Measurements from ENCODE around the gene LYSET.

DNA sequence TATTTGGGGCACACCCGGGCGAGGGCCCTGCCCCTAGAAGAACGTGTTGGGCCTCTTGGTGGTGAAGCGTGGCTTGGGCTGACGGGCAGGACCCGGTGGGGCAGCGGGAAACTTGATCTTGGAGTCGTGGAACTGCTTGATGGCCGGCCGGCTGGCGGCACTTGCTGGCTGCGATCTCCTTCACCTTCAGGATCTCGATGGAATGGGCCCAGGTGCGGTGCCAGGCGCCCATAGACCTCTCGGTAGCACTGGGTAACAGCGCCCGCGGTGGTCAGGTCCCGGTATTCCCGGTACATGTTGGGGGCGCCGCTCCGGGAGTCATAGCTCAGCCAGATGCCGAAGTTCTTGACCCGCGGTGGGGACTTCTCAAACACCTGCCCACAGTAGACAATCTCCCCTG, 38.4 kb downstream of the LYSET start:
- no peak for TF ChIP-seq POLR2AphosphoS5 (IDR thresholded peaks at IDR 0.05; ENCODE audit: insufficient read depth, low read depth, low read length)
- TF ChIP-seq MYC (IDR thresholded peaks at IDR 0.05; ENCODE audit: low read depth, low read length): no peak
- TF ChIP-seq, protein P1, sequence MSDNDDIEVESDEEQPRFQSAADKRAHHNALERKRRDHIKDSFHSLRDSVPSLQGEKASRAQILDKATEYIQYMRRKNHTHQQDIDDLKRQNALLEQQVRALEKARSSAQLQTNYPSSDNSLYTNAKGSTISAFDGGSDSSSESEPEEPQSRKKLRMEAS (IDR thresholded peaks at IDR 0.05; ENCODE audit: insufficient read depth, insufficient read length): no peak
- TF ChIP-seq, protein P2, sequence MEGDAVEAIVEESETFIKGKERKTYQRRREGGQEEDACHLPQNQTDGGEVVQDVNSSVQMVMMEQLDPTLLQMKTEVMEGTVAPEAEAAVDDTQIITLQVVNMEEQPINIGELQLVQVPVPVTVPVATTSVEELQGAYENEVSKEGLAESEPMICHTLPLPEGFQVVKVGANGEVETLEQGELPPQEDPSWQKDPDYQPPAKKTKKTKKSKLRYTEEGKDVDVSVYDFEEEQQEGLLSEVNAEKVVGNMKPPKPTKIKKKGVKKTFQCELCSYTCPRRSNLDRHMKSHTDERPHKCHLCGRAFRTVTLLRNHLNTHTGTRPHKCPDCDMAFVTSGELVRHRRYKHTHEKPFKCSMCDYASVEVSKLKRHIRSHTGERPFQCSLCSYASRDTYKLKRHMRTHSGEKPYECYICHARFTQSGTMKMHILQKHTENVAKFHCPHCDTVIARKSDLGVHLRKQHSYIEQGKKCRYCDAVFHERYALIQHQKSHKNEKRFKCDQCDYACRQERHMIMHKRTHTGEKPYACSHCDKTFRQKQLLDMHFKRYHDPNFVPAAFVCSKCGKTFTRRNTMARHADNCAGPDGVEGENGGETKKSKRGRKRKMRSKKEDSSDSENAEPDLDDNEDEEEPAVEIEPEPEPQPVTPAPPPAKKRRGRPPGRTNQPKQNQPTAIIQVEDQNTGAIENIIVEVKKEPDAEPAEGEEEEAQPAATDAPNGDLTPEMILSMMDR (IDR thresholded peaks at IDR 0.05; ENCODE audit: extremely low read depth in 1 of 2, insufficient read depth in 1 of 2, low read depth in 1 of 2, low read length in 2 of 2): no peak
- no peak for TF ChIP-seq JUN (IDR thresholded peaks at IDR 0.05; ENCODE audit: borderline replicate concordance, insufficient read depth, insufficient read length, low read depth)
